T-helper 17 cell (primary cell): ENCODE results near the gene FAM163A. TPM values are rescaled to one million over a fixed set of nuclear protein-coding genes. Genes with fewer than 3 reads are reported as not detected.

Source experiments
- total RNA-seq, 4 donors: library from RNA in 2 of 4; stranded (reverse) in 2 of 4; gene quantifications; one replicate each; pipeline ENCODE4 v1.2.3 and lab custom pipeline; 2022 to 2026

Gene FAM163A
- total RNA-seq, 2 donors from 2014 or later: 0.10 TPM; not detected in 1

Other genes with a start within 250 kb of the FAM163A start
- gene NPHS2, start 167.3 kb upstream of the FAM163A start, total RNA-seq: not detected
- gene TDRD5, start 151.5 kb upstream of the FAM163A start, total RNA-seq: not detected
- gene TOR1AIP2, start 134.5 kb downstream of the FAM163A start, total RNA-seq: 10 to 100 TPM; 64.0 to 70.9 TPM
- 10 to 100 TPM; 65.1 to 87.6 TPM for gene TOR1AIP1, start 139.0 kb downstream of the FAM163A start, total RNA-seq
- 10 to 100 TPM; 63.0 to 66.8 TPM for gene CEP350, start 211.5 kb downstream of the FAM163A start, total RNA-seq